Adrenal gland (tissue), 12 donors: ENCODE results near the gene AGMAT. TPM values are rescaled to one million over a fixed set of nuclear protein-coding genes. Genes with fewer than 3 reads are reported as not detected.

Experiments used
- DNase-seq, 7 donors: peaks; one replicate each; pipeline ENCODE4 v3.0.0-alpha.2; 2019 to 2020
- H3K27ac ChIP-seq, 5 donors: fragments of 200-600 bp; sonication (generic) in 4 of 5; 1 replicate in 3 of 5; 2 replicates in 2 of 5; pipeline versions ENCODE4 v1.5.1 to v1.8.0; 2016 to 2020; ENCODE audit warnings: mild to moderate bottlenecking in 1 of 5
- H3K27me3 ChIP-seq: fragments of 200-600 bp; 2 replicates; pipeline ENCODE4 v1.8.0; 2021
- H3K36me3 ChIP-seq, 2 donors: fragments of 200-600 bp; replicated peaks in 1 of 2; 1 replicate in 1 of 2; 2 replicates in 1 of 2; pipeline versions ENCODE4 v1.5.1 to v1.8.0; 2018 to 2022
- H3K4me1 ChIP-seq, 2 donors: fragments of 200-600 bp; replicated peaks in 1 of 2; 1 replicate in 1 of 2; 2 replicates in 1 of 2; pipeline versions ENCODE4 v1.5.1 to v1.8.0; 2018 to 2021
- H3K4me3 ChIP-seq, 4 donors: fragments of 200-600 bp; sonication (generic) in 3 of 4; one replicate each; pipeline ENCODE4 v1.5.1; 2016 to 2018
- H3K9me3 ChIP-seq, 3 donors: fragments of 200-600 bp; sonication (generic) in 1 of 3; replicated peaks in 1 of 3; 1 replicate in 2 of 3; 2 replicates in 1 of 3; pipeline versions ENCODE4 v1.5.1 to v1.8.0; 2016 to 2021
- POLR2A ChIP-seq, 2 donors: fragments of 450-650 bp; IDR thresholded peaks; one replicate each; pipeline ENCODE4 v1.6.1; 2017; ENCODE audit warnings: antibody characterized with exemption in 2 of 2, mild to moderate bottlenecking in 2 of 2, moderate library complexity in 1 of 2
- WGBS, 4 donors: extraction: QIAGEN DNeasy Blood & Tissue Kit in 2 of 4; methylation state at CpG; one replicate each; pipeline versions ENCODE4 v1.1.5 to v1.1.7; 2013 to 2017; 5-methylcytosine and 5-hydroxymethylcytosine counted together
- intact Hi-C, 2 donors: fragments of 100-400 bp; cut with DNase I; formaldehyde crosslinking; loops; one replicate each; pipeline versions ENCODE4 v1.14.1 to v1.15.0; 2022 to 2023
- polyA plus RNA-seq, 3 donors: library from polyadenylated mRNA; stranded (reverse); fragments of 200-250 nt in 2 of 3; fragments of 350-450 nt in 1 of 3; fragmentation: Illumina TruSeq in 1 of 3; extraction: RNeasy Lipid Tissue Mini Kit (QIAGEN cat#74804) in 1 of 3; gene quantifications; one replicate each; pipeline ENCODE4 v1.2.3, GENCODE V29; 2013 to 2014
- total RNA-seq, 9 donors: library from RNA; depleted of rRNA in 4 of 9; stranded (reverse); fragments of >200 nt in 4 of 9; fragments of 120-200 nt in 1 of 9; fragmentation: NEBNext Ultra II Directional in 1 of 9; extraction: Animal tissue kit (Norgen Biotek cat#: 25700) in 1 of 9; gene quantifications; one replicate each; pipeline versions ENCODE4 v1.1.0 to v1.2.4, GENCODE V29; 2013 to 2023
- TF ChIP-seq, protein P1 (sequence below), 6 experiments: fragments of 450-650 bp in 4 of 6; fragments of 200-600 bp in 2 of 6; sonication (generic) in 1 of 6; IDR thresholded peaks; 1 replicate in 5 of 6; 2 replicates in 1 of 6; pipeline versions ENCODE4 v1.5.1 to v1.8.0; 2016 to 2021; ENCODE audit warnings: antibody characterized with exemption in 6 of 6, mild to moderate bottlenecking in 2 of 6, moderate library complexity in 1 of 6
- donor health status: healthy with polysubstance abuse.
- donor health status: Bipolar disorder and iron deficiency.
- donor health status: DM: yes; HTN: yes; CAD: no.
- donor health status: DM: no; HTN: no; CAD: no.
- donor health status: DM: no; HTN: no; CAD: no.
- donor health status: DM: yes; HTN: yes; CAD: no.

AGMAT gene
- total and polyA plus RNA-seq, 12 donors: 0.16 to 15.0 (median 1.5) TPM

GRCh38 chr1:15550573-15550972 is 34.3 kb downstream of the AGMAT start:
- TF ChIP-seq POLR2A (IDR thresholded peaks at IDR 0.05): no peak
- TF ChIP-seq, protein P1, sequence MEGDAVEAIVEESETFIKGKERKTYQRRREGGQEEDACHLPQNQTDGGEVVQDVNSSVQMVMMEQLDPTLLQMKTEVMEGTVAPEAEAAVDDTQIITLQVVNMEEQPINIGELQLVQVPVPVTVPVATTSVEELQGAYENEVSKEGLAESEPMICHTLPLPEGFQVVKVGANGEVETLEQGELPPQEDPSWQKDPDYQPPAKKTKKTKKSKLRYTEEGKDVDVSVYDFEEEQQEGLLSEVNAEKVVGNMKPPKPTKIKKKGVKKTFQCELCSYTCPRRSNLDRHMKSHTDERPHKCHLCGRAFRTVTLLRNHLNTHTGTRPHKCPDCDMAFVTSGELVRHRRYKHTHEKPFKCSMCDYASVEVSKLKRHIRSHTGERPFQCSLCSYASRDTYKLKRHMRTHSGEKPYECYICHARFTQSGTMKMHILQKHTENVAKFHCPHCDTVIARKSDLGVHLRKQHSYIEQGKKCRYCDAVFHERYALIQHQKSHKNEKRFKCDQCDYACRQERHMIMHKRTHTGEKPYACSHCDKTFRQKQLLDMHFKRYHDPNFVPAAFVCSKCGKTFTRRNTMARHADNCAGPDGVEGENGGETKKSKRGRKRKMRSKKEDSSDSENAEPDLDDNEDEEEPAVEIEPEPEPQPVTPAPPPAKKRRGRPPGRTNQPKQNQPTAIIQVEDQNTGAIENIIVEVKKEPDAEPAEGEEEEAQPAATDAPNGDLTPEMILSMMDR (IDR thresholded peaks at IDR 0.05): no peak
- Histone ChIP-seq H3K4me1 (no peaks in the 10 kb centered on the region), H3K4me3 (no peak overlapping the region), H3K27me3 (no peaks in the 10 kb centered on the region), H3K27ac (no peak overlapping the region), H3K36me3 (peaks cover 0 to 44% of the 10 kb centered on the region in 2 donors), H3K9me3 (no peaks in the 10 kb centered on the region)
- intact Hi-C loops: no loop called here
- no peak for DNase-seq
- 84 to 91% (median 88%) methylated on average over 6 of the region's 6 CpGs for WGBS, 4 donors

GRCh38 chr1:15546641-15547040 is 38.2 kb downstream of the AGMAT start:
- Histone ChIP-seq H3K27ac (no peak overlapping the region), H3K4me1 (no peaks in the 10 kb centered on the region), H3K27me3 (no peaks in the 10 kb centered on the region), H3K4me3 (no peak overlapping the region), H3K9me3 (no peaks in the 10 kb centered on the region), H3K36me3 (peaks cover 0 to 68% of the 10 kb centered on the region in 2 donors)
- TF ChIP-seq POLR2A (IDR thresholded peaks at IDR 0.05): no peak
- TF ChIP-seq, protein P1 (IDR thresholded peaks at IDR 0.05): no peak
- DNase-seq: no peak
- intact Hi-C loops: no loop called here
- 91 to 96% (median 92%) methylated on average over 2 of the region's 2 CpGs for WGBS, 4 donors

DNA sequence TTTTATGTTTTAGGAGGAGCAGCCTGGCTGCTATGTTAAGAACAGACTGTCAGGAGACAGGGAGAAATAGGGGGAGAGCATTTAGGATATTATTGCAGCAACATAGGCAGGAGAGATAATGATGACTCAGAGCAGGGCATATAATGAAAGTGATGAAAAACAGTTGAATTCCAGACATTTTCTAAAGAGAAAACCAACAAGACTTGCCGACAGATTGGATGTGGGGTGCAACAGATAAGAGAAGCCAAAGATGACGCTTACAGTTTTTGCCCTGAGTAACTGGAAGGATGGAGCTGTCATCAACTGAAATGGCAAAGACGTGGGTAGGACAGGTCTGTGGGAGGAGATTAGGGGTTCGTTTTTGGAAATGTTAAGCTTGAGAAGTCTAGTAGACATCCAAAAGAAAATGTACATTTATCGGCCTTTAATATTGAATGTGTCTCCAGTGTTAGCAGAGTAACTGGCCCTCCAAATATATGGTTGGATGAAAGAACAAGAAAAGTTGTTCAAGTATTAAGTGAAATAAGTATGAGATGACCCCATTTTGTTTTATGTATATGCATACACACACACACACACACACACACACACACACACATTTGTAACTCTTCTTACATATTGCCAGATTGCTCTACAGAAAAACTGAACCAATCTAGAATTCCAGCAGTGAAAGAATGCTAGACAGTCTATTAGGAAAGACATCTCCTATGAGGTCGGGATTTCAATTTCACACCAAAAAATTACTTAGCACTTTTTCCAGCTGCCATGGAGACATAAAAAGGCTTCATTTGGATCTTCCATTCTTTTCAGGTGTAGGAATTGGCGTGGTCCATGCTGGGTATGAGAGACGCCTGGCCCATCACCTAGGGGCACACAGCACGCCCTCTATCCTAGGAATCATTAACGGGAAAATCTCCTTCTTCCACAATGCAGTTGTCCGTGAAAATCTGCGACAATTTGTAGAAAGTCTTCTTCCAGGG is 41.0 kb downstream of the AGMAT start:
- peaks cover 0 to 74% of the 10 kb centered on the region in 2 donors for H3K36me3 ChIP-seq
- DNase-seq: no peak
- H3K27me3 ChIP-seq: no peaks in the 10 kb centered on the region
- H3K27ac ChIP-seq: no peak overlapping the region
- no peaks in the 10 kb centered on the region for H3K9me3 ChIP-seq
- intact Hi-C loops: no loop called here
- H3K4me3 ChIP-seq: no peak overlapping the region
- no peaks in the 10 kb centered on the region for H3K4me1 ChIP-seq
- 90 to 95% (median 92%) methylated on average over 12 of the region's 12 CpGs for WGBS, 4 donors
- TF ChIP-seq, protein P1 (IDR thresholded peaks at IDR 0.05): no peak
- TF ChIP-seq POLR2A (IDR thresholded peaks at IDR 0.05): no peak

DNA sequence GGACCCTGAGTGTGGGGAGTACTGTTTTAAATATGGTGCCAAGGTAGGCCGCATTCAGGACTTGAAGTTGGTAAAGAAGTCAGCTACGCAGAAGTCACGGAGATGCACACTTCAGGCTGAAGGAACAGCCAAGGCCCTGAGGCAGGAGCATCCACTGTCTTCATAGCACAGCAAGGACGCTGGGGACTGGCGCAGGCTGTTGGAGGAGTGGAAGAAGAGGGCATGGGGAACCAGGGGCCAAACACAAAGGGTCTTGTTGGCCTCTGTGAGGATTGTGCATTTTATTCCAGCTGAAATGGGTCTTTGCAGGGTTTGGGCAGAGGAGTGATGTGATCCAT is 41.6 kb downstream of the AGMAT start:
- intact Hi-C loops: no loop called here
- TF ChIP-seq POLR2A (IDR thresholded peaks at IDR 0.05): no peak
- TF ChIP-seq, protein P1 (IDR thresholded peaks at IDR 0.05): no peak
- Histone ChIP-seq H3K4me1 (no peaks in the 10 kb centered on the region), H3K4me3 (no peak overlapping the region), H3K36me3 (peaks cover 0 to 71% of the 10 kb centered on the region in 2 donors), H3K9me3 (no peaks in the 10 kb centered on the region), H3K27ac (no peak overlapping the region), H3K27me3 (no peaks in the 10 kb centered on the region)
- 88 to 99% (median 91%) methylated on average over 5 of the region's 5 CpGs for WGBS, 4 donors
- no peak for DNase-seq
